ENCODE results near the gene DLX3. TPM values are rescaled to one million over a fixed set of nuclear protein-coding genes. Genes with fewer than 3 reads are reported as not detected.

DLX3 gene
- total RNA-seq, 3 donors from 2014 or later (not counting 1 experiment from before 2014, with no cell fraction given): not detected

DNA sequence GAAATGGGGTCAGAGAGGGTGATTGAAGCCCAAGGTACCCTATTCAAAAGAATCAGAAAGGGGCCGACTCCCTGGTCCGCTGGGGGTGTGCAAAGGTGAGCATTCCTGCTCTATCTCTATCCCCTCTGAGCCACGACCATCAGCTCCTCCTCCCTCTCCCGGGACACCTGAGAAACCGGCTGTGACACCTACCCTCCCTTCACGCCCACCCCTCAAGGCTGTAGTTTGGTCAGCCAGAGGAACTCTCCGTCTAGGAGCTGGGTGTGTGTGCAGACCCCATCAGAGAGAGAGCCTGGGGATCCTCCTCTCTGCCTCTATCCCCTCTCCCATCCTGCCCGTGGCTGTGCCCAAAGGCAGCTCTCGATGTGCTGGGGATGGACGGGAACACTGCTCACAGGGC lies 53.6 kb downstream of the DLX3 start:
- Mint-ChIP-seq H3K9me3 (no peaks in the 10 kb centered on the region), H3K4me3 (no peak overlapping the region)
- no peak for ATAC-seq

More for the DNA sequence above, 53.6 kb downstream of the DLX3 start:
- no peak for TF ChIP-seq CTCF (IDR thresholded peaks at IDR 0.05)
- Histone ChIP-seq H3K36me3 (ENCODE audit: control insufficient read depth, insufficient read depth, low read length) (no peaks in the 10 kb centered on the region), H3K27ac (ENCODE audit: low read length) (no peak overlapping the region), H3K4me3 (ENCODE audit: low read length) (no peak overlapping the region), H3K9me3 (ENCODE audit: control insufficient read depth, insufficient read depth, low read length) (no peaks in the 10 kb centered on the region), H3K4me1 (ENCODE audit: control insufficient read depth, insufficient read depth, low read length) (peaks cover 2% of the 10 kb centered on the region), H3K27me3 (ENCODE audit: control insufficient read depth, insufficient read depth, low read length) (no peaks in the 10 kb centered on the region)
- intact Hi-C loops (cut with micrococcal nuclease): no loop called here
- DNase-seq: no peak
- 76% methylated on average over 10 of the region's 10 CpGs for WGBS (ENCODE audit: insufficient coverage)
- Mint-ChIP-seq H3K27me3 (ENCODE audit: low read depth in 2 of 2) (peaks cover 35 to 42% of the 10 kb centered on the region in 2 donors), H3K36me3 (no peaks in the 10 kb centered on the region), H3K27ac (no peak overlapping the region), H3K4me1 (no peaks in the 10 kb centered on the region)

Other genes with a start within 250 kb of the DLX3 start
- gene FAM117A, start 231.1 kb downstream of the DLX3 start, total RNA-seq: 10 to 100 TPM; 55.2 to 88.4 (median 79.2) TPM
- 100 to 1,000 TPM; 195 to 231 (median 213) TPM for gene KAT7, start 206.5 kb downstream of the DLX3 start, total RNA-seq
- not detected for gene TAC4, start 147.2 kb downstream of the DLX3 start, total RNA-seq
- gene DLX4, start 26.0 kb downstream of the DLX3 start, total RNA-seq: 1 to 10 TPM in 1 of 3 donors, under 1 TPM in 1, not detected in 1; 0.35 to 1.1 TPM
- 1 to 10 TPM in 2 of 3 donors, under 1 TPM in 1; 0.47 to 2.8 (median 1.4) TPM for gene ITGA3, start 60.9 kb upstream of the DLX3 start, total RNA-seq
- gene PDK2, start 100.1 kb upstream of the DLX3 start, total RNA-seq: 10 to 100 TPM; 23.2 to 32.9 (median 23.6) TPM
- 1 to 10 TPM; 1.1 to 2.1 (median 1.5) TPM for gene SAMD14, start 134.9 kb upstream of the DLX3 start, total RNA-seq
- 100 to 1,000 TPM; 124 to 162 (median 135) TPM for gene PPP1R9B, start 155.5 kb upstream of the DLX3 start, total RNA-seq
- not detected for gene SGCA, start 170.8 kb upstream of the DLX3 start, total RNA-seq
- 1 to 10 TPM; 2.3 to 7.5 (median 2.6) TPM for gene COL1A1, start 206.4 kb upstream of the DLX3 start, total RNA-seq